GM12872 (cell line): ENCODE data around the gene ANO8.

ENCODE experiments used
- TF ChIP-seq, protein P1 (sequence below): IDR thresholded peaks from 3 replicates; pipeline ENCODE4 v1.5.1; 2011; ENCODE audit warnings: low read depth, mild to moderate bottlenecking, low read length, moderate library complexity; ENCODE audit not compliant: insufficient read depth

Gene ANO8

DNA sequence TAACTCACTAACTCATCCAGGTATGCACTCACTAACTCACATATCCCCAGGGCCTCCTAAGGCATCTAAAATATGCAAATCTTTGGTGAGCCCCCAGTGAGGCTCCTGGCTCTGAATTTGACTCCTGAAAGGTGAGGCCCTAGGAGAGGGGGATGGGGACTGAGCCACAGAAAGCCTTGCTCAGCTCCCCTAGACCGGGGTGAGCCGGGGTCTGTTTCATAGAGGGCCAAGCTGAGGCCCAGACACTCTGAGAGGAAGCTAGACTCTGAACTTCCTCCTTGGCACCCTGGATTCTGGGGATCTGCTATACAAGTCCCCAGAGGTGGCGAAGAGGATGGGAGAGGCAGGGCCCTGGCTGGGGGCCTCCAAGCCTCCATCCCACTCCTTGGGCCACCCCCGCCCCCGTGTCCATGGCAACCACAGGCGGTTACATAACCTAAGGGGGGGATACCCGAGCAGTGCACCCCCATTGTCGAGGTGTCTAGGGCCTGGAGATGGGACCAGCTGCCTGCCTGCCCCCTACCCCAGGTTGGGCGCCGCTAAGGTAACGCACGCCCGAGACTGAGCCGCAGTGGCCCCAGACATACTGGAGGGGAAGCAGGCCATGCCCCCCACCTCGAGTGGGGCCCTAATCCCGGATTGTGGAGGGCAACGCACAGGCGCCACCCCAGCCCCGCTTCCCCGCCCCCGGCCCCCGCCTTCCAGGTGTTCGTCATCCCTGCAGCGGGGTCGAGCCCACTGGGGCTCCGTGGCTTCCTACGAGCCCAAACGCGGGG is 32.1 kb downstream of the ANO8 start:
- TF ChIP-seq, protein P1, sequence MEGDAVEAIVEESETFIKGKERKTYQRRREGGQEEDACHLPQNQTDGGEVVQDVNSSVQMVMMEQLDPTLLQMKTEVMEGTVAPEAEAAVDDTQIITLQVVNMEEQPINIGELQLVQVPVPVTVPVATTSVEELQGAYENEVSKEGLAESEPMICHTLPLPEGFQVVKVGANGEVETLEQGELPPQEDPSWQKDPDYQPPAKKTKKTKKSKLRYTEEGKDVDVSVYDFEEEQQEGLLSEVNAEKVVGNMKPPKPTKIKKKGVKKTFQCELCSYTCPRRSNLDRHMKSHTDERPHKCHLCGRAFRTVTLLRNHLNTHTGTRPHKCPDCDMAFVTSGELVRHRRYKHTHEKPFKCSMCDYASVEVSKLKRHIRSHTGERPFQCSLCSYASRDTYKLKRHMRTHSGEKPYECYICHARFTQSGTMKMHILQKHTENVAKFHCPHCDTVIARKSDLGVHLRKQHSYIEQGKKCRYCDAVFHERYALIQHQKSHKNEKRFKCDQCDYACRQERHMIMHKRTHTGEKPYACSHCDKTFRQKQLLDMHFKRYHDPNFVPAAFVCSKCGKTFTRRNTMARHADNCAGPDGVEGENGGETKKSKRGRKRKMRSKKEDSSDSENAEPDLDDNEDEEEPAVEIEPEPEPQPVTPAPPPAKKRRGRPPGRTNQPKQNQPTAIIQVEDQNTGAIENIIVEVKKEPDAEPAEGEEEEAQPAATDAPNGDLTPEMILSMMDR = no peak

DNA sequence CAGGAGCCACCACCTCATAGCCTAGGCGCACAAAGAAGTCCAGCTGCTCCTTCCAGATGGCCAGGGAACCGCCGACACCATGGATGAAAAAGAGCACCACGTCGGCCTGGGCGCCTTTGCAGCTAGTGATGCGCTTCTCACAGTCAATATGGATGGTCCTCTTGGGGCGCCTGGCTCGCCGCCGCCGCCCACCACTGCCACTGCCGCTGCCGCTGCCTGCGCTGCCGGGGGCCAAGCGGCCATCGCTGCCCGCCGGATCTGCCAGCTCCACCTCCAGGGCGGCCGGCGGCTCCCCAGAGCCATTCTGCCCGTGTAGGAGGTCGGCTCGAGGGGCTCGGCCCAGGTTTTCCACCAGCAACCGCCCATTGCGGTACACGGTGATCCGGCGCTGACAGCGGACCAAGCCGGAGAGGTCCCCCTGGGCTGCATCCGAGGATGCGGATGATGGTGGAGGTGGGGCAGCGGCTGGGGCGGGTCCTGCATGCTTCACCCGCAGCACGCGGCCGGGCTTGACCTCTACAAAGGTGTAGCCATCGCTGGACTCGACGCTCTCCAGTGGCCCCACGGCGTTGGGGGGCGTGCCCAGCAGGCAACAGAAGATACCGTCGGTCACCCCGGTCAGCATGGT is 33.5 kb downstream of the ANO8 start:
- TF ChIP-seq, protein P1 = no peak

DNA sequence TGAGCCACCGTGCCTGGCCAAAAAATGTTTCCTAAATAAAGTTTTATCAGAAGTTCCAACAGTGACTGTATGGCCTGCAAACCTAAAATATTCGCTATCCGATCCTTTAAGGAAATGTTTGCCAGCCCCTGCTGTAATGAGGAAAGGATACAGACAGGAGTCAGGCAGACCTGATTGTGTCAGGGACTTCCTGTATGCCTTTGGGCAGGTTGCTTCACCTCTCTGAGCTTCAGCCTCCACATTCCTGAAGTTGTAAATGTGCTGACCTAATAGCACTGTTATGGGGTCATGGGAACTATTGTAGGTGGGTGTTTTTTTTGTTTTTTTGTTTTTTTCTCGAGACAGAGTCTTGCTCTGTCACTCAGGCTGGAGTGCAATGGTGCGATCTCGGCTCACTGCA is 37.7 kb downstream of the ANO8 start:
- TF ChIP-seq, protein P1 = no peak

DNA sequence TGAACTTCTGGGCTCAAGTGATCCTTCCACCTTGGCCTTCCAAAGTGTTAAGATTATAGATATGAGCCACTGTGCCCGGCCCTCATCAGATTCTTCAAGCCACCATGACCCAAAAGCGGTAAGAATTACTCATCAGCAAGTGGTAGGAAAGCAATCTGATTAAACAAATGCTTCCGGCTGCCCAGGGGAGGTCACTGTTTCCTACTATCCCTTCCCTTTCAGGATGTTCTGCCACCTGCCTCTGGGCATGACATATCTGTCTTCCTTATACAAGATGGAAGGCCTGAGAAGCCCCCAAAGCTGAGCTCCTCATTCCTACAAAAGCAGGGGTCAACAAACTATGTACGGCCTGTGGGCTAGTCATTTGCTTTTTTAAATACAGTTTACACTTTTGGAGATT is 38.4 kb downstream of the ANO8 start:
- TF ChIP-seq, protein P1 = no peak

DNA sequence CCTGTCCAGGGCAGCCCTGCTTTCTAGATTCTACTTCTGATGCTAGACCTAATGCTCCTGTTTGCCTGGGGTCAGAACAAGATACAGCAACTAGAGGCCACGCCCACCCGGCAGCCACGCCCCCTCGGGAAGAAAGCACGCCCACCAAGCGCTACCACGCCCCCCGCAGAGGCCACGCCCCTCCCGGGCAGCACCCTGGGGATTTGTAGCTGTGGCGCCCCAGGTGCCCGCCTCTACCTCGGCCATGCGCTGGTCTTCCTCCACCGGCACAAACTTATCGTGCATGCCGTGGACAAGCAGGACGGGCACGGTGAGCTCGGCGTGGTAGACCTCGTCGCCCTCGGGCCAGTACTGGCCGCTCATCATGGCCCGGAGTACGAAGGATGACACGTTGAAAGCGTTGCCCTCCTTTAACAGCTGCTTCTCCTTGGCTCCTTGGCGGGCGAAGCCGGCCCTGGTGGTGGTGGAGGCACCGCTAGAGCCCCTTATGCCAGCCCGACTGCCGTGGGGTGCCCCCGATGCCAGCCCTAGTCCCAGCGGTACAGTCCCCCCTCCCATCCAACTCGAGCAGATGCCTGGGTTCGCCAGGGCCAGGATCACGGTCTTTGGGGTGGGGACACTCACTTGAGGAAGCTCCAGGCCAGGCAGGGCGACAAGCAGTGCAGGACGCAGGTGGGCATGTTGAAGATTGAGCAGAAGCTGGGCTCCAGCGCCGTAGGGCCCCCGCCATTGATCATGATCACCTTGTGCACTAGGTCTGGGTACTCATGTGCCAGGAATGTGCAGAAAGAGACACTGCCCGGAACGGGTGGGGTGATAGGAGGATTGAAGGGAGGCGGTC is 40.4 kb downstream of the ANO8 start:
- TF ChIP-seq, protein P1 = no peak

DNA sequence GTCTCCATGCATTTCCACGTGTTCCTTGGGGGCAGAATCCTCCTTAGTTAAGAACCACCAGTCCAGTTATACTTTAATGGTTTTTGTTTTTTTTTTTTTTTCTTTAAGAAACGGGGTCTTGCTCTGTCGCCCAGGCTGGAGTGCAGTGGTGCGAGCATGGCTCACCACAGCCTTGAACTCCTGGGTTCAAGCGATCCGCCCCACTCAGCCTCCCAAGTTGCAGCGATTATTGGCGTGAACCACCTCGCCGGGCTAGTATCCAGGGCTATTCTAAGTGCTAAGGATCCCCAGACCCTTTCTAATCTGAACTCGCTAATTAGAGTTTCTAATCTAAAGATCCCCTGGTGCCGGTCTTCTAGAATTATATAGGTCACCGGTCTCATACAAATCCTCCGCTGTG is 41.0 kb downstream of the ANO8 start:
- TF ChIP-seq, protein P1 = no peak
